Uterus (tissue), 2 donors: ENCODE measurements around the gene DSG1.

Experiments
- POLR2A ChIP-seq, 2 donors: fragments of 450-650 bp; IDR thresholded peaks; one replicate each; pipeline ENCODE4 v1.6.1; 2016; ENCODE audit warnings: antibody characterized with exemption in 2 of 2, mild to moderate bottlenecking in 1 of 2, moderate library complexity in 1 of 2
- TF ChIP-seq, protein P1 (sequence below), 4 experiments: fragments of 200-600 bp in 2 of 4; fragments of 450-650 bp in 2 of 4; sonication (generic) in 2 of 4; IDR thresholded peaks; one replicate each; pipeline ENCODE4 v1.5.1; 2016 to 2019; ENCODE audit warnings: antibody characterized with exemption in 4 of 4, mild to moderate bottlenecking in 2 of 4, moderate library complexity in 1 of 4

DNA sequence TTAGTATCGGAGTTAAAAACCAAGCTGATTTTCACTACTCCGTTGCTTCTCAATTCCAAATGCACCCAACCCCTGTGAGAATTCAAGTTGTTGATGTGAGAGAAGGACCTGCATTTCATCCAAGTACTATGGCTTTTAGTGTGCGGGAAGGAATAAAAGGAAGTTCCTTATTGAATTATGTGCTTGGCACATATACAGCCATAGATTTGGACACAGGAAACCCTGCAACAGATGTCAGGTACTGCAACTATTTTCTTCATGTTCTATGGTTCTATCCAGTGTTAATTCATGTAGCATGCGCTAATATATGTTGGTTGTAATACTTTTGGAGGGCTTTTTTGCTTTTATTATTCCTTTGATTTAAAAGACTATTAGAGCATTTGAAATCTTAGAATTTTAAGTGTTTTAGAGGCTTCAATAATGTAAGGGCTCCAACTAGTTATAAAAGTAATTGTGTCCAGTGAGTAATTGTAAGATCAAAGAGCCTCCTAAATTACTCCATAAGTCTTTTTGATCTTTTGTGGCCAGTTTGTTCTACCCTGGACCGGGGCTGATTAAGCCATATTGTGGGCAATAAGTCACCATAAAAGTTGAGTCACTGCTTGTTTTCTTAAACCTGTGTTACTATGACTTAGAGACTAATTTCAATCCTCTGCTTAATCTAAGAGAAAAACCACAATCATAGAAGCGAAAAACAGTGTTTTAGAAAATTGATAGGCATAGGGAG is 81.5 kb downstream of the DSG1 start:
- TF ChIP-seq POLR2A (IDR thresholded peaks at IDR 0.05), result no peak
- TF ChIP-seq, protein P1, sequence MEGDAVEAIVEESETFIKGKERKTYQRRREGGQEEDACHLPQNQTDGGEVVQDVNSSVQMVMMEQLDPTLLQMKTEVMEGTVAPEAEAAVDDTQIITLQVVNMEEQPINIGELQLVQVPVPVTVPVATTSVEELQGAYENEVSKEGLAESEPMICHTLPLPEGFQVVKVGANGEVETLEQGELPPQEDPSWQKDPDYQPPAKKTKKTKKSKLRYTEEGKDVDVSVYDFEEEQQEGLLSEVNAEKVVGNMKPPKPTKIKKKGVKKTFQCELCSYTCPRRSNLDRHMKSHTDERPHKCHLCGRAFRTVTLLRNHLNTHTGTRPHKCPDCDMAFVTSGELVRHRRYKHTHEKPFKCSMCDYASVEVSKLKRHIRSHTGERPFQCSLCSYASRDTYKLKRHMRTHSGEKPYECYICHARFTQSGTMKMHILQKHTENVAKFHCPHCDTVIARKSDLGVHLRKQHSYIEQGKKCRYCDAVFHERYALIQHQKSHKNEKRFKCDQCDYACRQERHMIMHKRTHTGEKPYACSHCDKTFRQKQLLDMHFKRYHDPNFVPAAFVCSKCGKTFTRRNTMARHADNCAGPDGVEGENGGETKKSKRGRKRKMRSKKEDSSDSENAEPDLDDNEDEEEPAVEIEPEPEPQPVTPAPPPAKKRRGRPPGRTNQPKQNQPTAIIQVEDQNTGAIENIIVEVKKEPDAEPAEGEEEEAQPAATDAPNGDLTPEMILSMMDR (IDR thresholded peaks at IDR 0.05), result no peak
